HG03196 (cell line): ENCODE measurements around the gene MYBBP1A.
"Not testable (repeated sequence)": the region's sequence is repeated elsewhere in the genome, so short reads cannot be mapped to it uniquely, and the experiment has no call there.

Experiments used
- ATAC-seq: cut with Tn5 transposase; IDR thresholded peaks from one replicate; pipeline ENCODE4 v1.9.1; 2021; ENCODE audit not compliant: unreplicated experiment

The MYBBP1A gene

DNA sequence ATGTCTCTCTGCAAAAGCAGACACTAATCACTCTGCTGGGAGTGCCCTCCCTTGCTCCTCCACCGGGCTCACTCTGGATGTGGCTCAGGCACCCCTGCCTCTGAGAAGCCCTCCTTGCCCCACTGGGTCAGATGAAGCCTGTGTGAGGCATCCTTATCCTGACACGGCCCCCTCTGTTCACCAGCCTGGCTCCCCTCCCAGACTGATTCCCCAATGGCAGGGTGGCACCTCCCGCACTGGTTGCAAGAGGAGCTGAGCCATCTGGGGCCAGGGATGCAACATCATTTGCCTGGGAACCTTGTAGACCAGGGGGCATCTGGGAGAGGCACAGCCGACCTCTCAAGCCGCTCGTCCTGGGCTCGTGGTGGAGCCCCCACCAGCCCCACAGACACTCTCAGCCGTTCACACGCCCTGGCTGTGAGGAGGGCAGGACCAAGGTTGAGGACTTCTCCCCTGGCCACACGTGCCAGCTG is 35.8 kb upstream of the MYBBP1A start:
- ATAC-seq: no peak

DNA sequence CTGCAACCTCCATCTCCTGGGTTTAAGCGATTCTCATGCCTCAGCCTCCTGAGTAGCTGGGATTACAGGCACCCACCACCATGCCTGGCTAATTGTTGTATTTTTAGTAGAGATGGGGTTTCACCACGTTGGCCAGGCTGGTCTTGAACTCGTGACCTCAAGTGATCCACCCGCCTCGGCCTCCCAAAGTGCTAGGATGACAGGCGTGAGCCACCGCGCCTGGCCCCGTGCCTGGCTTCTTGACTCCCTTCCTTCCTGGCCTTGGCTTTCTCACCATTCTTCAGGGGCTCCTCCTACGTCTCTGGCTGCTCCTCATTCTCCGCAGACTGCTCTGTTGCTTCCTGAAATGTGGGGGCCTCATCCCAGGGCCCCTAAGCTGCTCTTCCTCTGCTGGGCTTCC is 34.9 kb upstream of the MYBBP1A start:
- ATAC-seq: not testable (repeated sequence)

DNA sequence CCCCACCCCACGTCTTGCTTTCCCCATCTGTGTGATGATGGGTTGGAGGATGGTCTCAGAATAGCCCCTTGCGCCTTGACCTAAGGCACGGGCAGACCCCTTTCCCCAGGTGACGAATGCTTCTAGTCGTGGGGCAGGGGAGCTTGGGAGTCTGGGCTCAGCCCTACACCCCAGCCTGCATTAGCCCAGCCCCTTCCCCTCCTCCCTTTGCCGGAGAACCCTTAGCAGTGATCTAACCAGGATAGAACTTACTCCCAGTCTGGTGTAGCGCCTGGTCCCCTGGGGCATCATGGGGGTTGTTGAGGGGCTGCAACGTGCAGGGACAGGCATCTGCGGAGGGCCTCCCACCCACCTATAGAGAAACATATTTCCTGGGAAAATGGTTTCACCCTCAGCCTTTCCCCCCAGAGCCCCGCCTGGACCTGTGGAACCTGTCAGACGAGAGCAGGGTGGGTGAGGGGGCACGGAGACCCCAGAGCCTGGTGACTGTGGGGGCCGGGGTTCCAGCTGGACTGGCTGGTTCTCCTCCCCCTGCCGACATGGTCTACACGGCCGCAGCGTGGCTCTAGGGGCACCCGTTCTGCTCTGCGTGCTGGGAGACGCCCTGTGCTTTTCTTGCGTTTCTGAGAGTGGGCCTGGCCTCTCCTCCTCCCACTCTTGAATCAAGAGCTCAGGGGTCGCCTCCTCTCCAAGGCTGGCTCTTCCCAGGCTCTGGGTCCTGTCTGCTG is 33.9 kb upstream of the MYBBP1A start:
- ATAC-seq: no peak

DNA sequence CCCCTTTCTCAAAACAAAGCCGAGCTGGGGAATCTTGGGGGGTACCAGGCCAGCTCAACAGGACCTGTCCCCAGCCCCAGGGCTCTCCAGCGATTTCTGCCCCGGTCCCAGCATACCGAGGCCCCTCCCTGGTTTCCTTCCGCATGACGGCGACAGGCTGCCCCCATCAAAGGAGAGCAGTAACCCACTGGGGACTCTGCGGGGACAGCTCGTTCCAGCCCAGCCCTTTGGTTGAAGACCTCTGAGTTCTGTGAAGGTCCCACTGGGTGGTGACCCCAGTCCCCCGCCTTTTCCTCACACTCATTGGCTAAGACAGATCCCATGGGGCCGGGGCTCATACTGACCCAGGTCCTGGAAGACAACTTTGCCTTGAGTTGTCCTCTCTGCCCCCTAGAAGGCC is 33.2 kb upstream of the MYBBP1A start:
- no peak for ATAC-seq

DNA sequence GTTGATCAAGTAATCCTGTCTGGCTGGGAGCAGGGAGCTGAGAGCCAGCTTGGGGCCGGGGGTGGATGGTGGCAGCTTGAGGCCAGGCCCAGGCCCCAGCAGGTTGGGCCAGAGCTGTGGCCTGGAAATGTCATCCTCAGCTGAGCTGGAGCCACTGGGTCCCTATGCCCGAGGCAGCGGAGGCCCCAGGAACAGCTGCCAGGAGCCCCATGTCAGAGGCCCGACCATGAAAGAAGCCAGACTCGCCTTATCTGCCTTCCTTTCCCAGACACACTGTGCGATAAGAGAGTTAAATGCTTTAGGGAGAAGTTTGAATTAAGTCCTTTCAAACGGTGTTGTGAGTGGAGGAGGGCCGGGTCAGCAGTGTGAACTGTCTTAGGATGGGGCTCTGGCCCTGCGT is 32.6 kb upstream of the MYBBP1A start:
- no peak for ATAC-seq

DNA sequence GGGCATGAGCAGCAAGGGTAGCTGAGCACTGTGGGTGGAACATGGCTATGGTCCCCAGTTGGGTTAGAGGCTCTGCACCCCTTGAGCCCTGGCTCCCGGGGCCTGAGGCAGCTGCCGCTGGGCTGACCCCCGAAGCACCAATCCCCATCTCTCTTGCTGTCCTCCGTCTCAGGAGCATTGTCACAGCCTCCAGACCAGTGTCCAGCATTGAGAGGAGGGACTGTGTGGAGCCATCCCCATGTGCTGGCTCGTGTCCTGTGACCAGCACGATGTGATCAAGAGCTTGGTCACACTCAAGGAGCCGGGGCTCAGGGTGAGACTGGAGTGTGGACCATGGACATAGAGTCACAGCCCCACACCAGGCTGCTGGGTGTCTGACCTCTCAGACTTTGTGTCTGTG is 32.0 kb upstream of the MYBBP1A start:
- no peak for ATAC-seq

DNA sequence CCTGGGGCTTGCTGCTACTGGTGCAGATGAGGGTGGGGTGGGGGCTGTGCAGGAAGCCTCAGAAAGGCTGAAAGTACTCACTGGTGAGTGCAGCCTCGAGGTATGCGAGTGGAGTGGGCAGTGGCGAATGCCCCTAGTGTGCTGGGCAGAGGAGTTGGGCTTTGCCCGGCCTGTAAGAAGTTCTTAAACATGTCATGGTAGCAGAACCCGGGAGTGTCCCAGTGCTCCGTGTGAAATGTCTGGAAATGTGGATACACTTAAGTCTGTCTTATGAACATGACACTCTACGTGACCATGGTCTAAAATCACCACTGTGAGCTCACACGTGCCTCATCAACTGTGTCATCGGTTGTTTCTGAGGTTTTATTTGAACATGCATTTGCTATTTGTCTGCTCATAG is 30.9 kb upstream of the MYBBP1A start:
- ATAC-seq: no peak

DNA sequence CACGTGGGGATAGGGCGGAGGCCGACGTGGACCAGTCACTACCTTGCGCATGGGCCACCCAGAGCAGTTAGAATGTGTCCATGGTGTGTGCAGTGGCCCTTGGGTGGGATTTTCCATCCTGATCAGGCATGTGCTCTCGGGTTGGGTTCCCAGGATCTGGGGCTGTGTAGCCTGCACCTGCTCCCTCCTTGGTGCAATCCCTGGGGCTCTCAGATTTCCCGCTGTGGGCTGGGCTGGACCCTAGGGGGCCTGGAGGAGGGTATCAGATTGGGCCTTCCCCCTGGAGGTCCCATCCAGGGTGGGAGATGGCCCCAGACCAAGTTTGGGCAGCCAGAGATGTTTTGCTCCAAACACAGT is 30.4 kb upstream of the MYBBP1A start:
- no peak for ATAC-seq

DNA sequence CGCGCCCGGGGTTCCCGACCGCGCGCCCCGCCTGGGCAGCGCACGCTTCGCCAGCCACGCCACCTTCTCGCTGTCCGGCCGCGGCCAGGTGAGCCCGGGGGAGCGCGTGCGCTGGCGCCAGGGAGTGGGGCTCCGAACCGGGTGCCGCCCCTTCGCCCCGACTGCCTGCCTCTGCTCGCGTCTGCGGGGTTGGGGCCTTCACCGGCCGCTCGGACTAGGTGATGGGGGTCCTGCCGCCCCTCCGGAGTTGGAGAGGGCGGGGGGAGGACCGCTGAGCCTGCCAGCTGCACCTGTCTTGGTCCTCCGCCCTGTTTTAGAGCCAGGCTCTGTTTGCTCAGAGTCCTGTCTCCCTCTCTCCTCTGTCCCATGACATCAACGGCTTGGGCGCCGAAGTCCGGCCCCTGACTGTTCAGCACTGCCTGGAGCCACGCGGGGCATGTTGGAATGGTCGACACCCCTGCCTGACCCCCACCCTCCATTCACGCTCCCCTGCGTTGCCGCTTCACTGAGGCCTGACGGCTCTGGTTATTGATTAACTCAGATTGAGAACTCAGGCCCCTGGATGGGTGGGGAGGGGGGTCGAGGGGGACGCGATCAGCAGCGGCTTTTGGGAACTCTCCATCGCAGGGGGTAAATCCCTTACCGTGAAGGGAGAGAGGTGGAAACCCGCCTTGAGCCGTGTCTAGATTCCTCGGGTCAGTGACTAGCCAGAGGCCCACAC is 29.9 kb upstream of the MYBBP1A start:
- ATAC-seq: no peak

DNA sequence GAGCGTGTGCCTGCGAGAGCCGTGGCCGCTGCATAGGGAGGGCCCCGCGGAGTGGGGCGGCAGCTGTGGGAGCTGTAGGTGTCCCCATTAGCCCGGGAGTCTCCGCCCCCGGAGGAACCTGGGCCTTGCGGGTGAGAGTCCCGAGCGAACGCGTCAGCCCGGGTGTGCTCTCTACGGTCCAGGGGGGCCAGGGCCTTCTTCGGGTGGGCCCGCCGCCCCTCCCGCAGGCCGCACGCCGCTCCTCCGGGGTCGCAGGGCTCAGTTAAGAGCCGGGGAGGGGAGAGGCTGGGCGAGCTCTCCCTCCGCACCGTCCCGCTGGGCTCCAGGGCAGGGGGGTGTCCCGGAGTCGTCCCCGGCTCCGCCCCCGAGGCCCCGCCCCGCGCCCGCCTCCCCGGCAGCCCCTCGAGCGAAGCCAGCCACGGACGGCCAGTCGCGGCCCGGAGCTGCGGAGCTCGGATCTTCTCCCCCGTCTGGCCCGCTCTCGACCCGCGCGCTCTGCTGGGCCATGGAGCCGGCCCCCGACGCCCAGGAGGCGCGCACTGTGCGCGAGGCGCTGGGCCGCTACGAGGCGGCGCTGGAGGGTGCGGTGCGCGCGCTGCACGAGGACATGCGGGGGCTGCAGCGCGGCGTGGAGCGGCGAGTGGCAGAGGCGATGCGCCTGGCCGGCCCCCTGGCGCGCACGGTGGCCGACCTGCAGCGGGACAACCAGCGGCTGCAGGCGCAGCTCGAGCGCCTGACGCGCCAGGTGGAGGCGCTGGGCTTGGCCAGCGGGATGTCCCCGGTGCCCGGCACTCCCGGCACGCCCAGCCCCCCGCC is 29.1 kb upstream of the MYBBP1A start, which contains the start of gene SMTNL2:
TSS of gene SMTNL2 (plus strand) at position 429 of the 816 bp plus-strand sequence. CDS start at position 506, 77 bp downstream.
- no peak for ATAC-seq

DNA sequence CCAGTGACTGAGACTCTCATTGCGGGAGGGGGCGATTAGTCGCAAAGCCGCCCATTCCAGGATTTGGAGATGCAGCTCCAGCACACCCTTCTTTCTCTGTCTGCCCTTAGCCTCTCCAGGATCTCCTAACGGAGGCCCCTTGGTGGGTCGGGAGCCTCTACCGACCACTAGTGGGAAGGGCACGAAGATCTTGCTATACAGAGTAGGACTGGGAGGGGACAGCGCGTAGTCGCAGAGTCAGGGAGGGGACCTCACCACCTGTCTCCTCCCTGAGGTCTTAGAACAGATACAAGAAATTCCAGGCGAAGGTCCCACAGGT is 28.6 kb upstream of the MYBBP1A start:
- ATAC-seq: no peak

DNA sequence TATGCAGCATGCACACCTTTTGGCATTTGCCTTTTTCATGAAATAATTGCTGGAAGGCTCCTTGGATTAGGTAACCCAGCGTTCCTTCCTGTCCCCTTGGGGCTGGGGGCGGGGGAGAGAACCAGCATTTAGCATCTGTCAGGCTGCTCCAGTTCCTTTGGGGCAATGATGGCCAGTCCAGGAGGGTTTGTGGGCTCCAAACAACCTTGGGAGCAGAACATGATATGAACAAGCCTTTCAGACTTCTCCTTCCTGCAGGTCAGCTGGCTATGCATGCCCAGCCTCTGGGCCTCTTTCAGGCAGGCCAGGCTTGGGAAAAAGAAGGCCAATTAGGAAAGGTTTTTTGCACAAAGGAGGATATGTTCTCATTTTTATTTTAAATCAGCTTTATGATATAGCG is 28.0 kb upstream of the MYBBP1A start:
- ATAC-seq: no peak

DNA sequence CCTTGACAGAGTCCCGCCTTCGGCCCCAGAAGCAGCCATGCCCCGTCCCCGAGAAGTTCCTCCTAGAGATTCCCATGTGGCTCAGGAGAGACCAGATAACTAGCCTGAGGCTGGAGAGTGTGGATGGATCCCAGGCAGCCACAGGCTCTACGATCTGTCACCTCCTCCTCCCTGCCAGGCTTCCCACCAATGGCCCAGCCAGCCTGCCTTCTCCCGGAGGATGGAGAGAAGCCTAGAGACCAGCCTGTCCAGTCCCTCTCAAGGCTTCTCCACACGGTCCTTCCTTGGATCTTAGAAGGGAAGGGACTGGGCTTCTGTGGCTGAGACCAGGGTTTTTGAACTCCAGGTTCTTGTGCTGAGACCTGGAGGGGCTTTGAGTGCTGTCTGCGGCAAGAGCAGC is 27.5 kb upstream of the MYBBP1A start:
- no peak for ATAC-seq

DNA sequence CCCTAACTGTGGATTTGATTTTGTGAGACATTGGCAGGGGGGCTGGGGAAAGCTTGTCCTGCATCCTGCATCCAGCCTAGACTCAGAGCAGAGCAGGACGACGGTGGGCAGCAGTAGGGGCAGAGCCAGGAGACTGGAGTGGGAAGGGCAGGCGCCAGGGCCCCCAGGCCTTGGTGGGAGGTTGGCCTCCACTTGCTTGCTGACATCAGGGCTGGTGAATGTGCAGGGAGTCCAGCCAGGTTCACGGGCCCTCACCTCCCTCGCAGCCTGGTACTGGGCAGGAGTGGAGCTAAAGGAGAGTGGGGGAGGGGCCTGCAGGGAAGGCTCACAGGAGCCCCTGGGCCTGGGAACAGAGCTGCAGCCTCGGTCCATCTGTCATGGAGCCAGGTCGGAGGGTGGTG is 26.9 kb upstream of the MYBBP1A start:
- no peak for ATAC-seq

DNA sequence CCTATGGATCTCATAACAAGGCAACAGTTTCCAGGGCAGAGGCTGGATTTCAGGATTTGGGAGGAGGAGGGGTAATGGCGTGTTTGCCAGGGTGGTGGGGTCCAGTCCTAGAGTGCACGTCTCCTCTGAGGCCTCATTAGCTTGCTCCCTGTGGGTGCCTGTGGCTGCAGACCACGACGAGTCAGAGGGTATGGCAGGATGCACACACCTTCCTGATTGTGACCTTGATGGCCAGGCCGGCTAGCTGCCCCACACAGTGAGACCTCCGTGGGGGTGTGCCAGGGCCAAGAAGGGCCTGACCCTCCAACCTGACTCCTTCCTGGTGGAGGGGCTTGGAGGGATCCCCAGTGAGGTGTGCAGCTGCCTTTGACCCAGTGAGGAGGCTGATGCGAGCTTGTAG is 25.1 kb upstream of the MYBBP1A start:
- no peak for ATAC-seq

DNA sequence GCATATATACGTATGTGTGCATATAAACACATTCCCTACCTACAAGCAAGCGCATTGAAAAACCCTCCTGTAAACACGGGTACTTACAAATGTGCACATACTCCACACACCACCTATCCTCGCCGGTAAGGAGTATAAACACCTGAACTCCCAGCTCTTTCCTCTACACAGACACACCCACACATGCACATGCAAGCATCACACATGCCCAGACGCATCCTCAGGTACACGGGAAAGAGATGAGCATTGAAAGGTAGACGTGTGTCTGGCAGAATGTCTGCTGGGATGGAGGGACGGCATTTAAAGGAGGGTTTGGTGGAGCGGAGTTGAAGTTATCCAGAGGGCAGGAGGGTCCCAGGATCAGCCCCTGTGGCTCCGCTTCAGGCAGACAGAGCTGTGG is 24.5 kb upstream of the MYBBP1A start:
- ATAC-seq: no peak

DNA sequence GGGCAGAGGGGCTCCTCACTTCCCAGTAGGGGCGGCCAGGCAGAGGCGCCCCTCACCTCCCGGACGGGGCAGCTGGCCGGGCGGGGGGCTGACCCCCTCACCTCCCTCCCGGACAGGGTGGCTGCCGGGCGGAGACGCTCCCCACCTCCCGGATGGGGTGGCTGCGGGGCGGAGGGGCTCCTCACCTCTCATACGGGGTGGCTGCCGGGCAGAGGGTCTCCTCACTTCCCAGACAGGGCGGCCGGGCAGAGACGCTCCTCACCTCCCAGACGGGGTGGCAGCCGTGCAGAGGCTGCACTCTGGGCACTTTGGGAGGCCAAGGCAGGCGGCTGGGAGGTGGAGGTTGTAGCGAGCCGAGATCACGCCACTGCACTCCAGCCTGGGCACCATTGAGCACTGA is 23.2 kb upstream of the MYBBP1A start:
- not testable (repeated sequence) for ATAC-seq

DNA sequence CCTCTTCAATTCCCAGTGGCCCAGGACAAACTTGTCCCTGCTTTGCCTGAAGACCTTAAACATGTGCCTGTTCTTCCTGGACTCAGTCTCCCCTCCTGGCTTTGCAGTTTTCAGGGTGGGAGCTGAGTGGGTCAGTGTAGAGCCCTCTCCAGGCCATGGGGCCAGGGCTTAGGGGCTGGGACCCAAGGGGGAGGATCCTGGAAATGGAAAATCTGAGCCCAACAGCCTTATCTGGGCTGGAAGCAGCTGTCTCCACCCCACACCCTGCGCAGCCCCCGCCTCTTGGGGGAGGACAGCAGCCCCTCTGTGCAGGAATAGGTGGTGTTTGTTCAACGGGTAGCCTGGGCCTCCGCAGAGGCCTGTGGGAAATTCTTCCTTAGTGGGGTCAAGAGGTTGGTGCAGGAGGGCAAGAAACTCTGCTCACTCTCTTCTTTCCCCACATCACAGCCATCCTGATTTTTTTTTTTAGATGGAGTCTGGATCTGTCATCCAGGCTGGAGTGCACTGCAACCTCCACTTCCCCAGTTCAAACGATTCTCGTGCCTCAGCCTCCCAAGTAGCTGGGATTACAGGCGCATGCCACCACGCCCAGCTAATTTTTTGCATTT is 22.3 kb upstream of the MYBBP1A start:
- ATAC-seq: no peak

DNA sequence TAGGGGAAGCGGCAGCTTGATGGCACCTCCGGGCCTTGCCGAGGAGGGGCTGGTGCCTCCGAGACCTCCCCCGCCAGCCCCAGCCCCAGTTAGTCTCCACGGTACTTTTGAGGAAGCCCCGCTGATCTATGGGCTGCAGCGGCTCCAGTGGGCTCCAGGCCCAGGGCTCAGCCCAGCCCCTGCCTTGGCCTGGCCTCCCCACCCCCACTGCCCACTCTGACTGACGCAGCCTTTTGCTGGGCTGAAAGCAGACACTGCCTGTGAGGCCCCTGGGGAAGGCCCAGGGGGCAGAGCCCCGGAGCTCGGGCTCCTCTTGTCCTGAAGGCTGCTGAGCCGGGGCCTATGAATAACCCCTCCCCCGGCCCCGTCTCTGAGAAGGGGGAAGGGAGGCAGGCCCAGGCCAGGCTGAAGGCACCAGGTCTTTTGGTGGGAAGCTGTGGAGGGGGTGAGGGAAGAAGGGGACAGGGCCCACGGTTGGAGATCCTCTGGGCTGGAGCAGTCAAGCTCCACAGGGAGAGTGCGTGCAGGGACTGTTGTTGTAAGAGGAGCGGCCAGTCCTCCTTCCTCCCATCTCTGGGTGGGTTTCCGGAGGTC is 21.6 kb upstream of the MYBBP1A start:
- no peak for ATAC-seq

DNA sequence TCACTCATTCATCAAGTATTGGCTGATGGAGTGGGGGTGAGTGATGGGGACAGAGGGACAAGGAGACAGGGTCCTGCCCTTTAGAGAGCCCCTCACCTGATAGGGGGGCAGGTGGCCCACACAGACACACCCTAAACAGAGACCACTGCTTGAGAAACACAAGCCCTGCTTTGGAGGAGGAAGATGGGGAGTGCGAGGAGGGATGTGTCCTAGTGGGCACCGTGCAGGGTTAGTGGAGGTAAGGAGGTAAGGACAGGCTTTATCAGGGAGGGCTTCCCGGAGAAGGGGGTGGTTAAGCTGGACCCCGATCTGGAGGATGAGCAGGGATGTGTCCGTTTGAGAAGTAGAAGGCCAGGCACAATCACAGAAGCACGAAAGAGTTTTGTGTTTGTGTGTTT is 21.0 kb upstream of the MYBBP1A start:
- no peak for ATAC-seq

DNA sequence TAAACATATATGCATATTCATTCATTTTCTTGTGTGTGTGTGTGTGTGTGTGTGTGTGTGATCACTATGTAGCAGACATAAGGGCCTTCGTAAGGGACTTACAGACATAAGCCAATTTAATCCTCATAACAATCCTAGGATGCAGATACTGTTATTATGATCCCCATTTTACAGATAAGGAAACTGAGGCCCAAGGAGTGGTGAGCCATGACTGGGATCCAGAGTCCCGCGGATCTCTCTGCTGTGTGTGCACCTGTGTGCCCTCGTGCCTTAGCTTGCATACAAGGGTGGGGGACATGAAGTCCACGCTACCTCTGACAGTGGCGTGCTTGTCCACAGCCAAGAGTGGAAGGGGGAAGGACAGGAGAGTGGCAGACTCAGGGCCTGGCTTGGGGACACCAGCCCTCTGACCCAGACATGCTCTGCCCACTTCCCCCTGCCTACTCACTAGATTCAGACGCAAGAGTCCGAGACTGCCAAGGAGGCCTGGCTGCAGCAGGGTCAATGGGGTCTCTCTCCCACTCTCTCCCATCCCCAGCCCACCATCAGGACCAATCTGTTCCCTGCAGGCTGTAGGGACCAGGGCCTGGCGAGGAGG is 19.4 kb upstream of the MYBBP1A start:
- ATAC-seq: no peak
